Right lung (tissue), 10 donors: ENCODE measurements around the gene RGL2. TPM values are rescaled to one million over a fixed set of nuclear protein-coding genes. Genes with fewer than 3 reads are reported as not detected.
"Not testable (repeated sequence)": the region's sequence is repeated elsewhere in the genome, so short reads cannot be mapped to it uniquely, and the experiment has no call there.

Source experiments
- DNase-seq, 2 donors: peaks; one replicate each; pipeline ENCODE4 v3.0.0-alpha.2; 2013
- long read RNA-seq, 8 donors: transcript quantifications; one replicate each; lab custom pipeline, GENCODE V29; 2026
- polyA plus RNA-seq, 5 donors: library from polyadenylated mRNA; unstranded; fragments of 120-200 nt; gene quantifications; one replicate each; pipeline versions ENCODE4 v1.2.1 to v1.2.3, GENCODE V29; 2013; ENCODE audit warnings: inconsistent platforms in 1 of 5, low replicate concordance in 1 of 5; ENCODE audit not compliant: insufficient read length in 5 of 5, insufficient read depth in 1 of 5

The RGL2 gene, protein sequence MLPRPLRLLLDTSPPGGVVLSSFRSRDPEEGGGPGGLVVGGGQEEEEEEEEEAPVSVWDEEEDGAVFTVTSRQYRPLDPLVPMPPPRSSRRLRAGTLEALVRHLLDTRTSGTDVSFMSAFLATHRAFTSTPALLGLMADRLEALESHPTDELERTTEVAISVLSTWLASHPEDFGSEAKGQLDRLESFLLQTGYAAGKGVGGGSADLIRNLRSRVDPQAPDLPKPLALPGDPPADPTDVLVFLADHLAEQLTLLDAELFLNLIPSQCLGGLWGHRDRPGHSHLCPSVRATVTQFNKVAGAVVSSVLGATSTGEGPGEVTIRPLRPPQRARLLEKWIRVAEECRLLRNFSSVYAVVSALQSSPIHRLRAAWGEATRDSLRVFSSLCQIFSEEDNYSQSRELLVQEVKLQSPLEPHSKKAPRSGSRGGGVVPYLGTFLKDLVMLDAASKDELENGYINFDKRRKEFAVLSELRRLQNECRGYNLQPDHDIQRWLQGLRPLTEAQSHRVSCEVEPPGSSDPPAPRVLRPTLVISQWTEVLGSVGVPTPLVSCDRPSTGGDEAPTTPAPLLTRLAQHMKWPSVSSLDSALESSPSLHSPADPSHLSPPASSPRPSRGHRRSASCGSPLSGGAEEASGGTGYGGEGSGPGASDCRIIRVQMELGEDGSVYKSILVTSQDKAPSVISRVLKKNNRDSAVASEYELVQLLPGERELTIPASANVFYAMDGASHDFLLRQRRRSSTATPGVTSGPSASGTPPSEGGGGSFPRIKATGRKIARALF
- 100 to 1,000 TPM; 123 to 169 (median 149) TPM for polyA plus RNA-seq
- long read RNA-seq, donor 1, partial matches to known transcripts = 0 of 6 reads
- long read RNA-seq, donor 1, other reads (novel, unspliced or antisense) = 0 of 6 reads
- long read RNA-seq, donor 2, transcript RGL2-247 (18 exons, 3,278 nt) = major isoform, 5 of 7 reads
- long read RNA-seq, donor 2, partial matches to known transcripts = 0 of 7 reads
- long read RNA-seq, donor 2, other reads (novel, unspliced or antisense) = 0 of 7 reads
- long read RNA-seq, donor 3, partial matches to known transcripts = 29 of 33 reads
- long read RNA-seq, donor 3, other reads (novel, unspliced or antisense) = 0 of 33 reads
- long read RNA-seq, donor 4, partial matches to known transcripts = 5 of 9 reads
- long read RNA-seq, donor 4, other reads (novel, unspliced or antisense) = 0 of 9 reads
- long read RNA-seq, donor 5, partial matches to known transcripts = 6 of 9 reads
- long read RNA-seq, donor 5, other reads (novel, unspliced or antisense) = 0 of 9 reads
- long read RNA-seq, donor 6, transcript RGL2-247 (18 exons, 3,278 nt) = major isoform, 7 of 11 reads
- long read RNA-seq, donor 6, partial matches to known transcripts = 0 of 11 reads
- long read RNA-seq, donor 6, other reads (novel, unspliced or antisense) = 0 of 11 reads
- long read RNA-seq, donor 7, transcript RGL2-247 (18 exons, 3,278 nt) = major isoform, 8 of 10 reads
- long read RNA-seq, donor 7, partial matches to known transcripts = 0 of 10 reads
- long read RNA-seq, donor 7, other reads (novel, unspliced or antisense) = 0 of 10 reads
- long read RNA-seq, donor 8, partial matches to known transcripts = 0 of 1 reads
- long read RNA-seq, donor 8, other reads (novel, unspliced or antisense) = 0 of 1 reads

DNA sequence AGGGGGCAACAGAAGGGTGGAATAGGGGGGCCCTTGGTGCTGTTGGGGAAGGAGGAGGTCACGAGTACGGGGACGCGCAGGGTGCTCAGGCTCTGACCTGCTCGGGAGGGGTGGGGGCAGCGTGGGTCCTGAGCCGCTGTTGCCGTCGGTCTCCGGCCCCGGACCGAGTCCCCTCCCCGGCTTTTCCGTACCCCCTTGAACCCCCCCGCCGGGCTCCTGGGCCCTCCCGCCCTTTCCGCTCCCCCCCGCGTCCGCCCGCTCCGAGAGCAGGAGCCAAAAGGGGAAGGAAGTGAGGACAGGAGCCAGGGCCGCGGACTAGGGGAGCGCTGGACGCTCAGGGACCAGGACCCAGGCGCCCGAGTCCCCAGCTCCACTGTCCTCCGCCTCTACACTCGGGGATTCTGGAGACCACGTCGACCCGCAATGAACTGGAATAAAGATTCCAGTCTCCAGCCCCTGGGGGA, at the start of gene RGL2:
RGL2 (minus strand) TSS at position 170 of the 464 bp plus-strand sequence. CDS start 332 bp downstream, outside the sequence.
- peak; percentile 78 to 79 for DNase-seq

DNA sequence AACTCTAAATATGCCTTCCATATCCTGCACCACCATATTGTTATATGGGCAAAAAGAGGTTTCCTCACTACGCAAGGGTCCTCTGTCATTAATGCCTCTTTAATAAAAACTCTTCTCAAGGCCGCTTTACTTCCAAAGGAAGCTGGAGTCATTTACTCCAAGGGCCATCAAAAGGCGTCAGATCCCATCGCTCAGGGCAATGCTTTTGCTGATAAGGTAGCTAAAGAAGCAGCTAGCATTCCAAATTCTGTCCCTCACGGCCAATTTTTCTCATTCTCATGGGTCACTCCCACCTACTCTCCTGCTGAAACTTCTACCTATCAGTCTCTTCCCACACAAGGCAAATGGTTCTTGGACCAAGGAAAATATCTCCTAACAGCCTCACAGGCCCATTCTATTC, 49.1 kb upstream of the RGL2 start:
- no peak for DNase-seq

DNA sequence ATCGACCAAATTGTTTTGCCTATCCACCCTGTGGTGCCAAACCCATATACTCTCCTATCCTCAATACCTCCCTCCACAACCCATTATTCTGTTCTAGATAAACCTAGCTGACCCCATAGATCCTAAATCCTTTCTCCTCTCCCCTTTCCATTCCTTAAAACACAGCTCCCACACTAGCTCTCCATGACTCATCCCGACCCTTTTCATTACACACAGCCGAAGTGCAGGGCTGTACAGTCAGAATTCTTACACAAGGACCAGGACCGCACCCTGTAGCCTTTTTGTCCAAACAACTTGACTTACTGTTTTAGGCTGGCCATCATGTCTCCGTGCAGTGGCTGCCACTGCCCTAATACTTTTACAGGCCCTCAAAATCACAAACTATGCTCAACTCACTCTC, 48.2 kb upstream of the RGL2 start:
- DNase-seq = not testable (repeated sequence)

DNA sequence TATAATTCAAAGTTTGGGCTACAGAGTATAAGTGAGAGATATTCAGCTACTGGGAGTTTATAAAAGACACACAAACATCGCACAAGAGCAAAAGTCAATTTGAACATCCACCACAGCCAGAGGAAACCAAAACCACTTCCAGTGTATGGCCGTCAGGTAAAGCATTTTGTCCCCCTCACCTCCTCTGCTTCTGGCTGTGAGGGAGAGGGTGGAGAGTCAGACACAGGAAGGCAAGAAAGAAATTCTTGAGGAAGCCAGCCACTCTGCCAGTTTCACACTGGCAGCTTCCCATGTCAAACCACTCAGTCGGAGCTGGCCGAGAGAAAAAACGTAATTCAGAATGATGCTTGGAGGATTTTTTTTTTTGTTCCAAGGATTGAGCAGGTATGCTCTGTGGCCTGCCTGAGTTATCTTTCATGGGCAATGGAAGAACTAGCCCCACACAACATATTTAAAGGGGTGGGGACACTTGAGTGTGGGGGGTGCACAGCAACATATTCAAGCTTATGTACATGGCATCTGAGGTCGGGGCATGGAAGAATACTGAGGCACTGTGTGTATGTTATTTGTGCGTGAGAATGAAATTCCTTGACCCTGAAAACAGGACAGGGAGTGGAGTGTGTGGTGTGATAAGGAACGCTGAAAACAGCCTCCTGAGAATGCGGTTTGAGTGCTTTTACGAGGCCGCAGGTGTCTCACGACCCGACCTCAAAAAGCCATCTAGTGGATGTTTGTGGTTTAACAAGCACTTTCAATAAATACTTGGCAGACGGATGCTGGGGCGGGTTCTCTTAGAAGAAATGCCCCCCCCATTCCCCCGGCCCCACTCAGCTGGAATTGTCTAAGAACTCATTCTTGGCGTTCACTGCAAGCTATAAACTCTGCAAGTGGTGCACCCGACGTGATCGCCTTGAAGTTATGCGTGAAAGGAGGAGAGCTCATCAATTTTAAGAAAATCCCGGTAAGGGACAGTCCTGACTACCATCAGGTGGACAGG, 46.3 kb upstream of the RGL2 start:
- DNase-seq = peak; percentile 68

DNA sequence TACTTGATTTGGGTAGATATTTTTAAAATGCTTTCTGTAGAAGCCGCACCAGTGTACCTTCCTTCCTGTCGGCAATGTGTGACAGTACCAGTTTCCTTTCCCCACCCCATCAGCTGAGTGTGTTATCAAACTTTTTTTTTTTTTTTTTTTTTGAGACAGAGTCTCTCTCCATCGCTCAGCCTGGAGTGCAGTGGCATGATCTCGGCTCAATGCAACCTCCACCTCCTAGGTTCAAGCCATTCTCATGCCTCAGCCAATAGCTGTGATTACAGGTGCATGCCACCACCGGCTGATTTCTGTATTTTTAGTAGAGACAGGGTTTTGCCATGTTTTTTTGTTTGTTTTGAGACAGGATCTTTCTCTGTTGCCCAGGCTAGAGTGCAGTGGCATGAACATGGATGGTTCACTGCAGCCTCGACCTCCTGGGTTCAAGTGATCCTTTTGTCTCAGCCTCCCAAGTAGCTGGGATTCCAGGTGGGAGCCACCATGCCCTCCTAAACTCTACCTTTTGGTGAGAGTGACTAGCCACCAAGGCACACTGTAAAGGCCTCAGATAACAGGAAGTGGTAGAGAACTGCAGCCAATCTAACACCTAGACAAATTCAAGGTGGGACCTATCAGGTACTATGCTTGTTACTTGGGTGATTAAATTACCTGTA, 45.3 kb upstream of the RGL2 start:
- no peak for DNase-seq

DNA sequence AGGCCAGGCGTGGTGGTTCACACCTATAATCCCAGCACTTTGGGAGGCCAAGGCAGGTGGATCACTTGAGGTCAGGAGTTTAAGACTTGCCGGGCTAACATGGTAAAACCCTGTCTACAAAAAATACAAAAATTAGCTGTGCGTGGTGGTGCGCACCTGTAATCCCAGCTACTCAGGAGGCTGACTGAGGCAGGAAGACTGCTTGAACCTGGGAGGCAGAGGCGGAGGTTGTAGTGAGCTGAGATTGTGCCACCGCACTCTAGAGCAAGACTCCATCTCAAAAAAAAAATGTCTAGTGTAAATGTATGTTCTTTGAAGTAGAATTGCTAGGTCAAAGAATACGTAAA, 44.8 kb upstream of the RGL2 start:
- DNase-seq = not testable (repeated sequence)

DNA sequence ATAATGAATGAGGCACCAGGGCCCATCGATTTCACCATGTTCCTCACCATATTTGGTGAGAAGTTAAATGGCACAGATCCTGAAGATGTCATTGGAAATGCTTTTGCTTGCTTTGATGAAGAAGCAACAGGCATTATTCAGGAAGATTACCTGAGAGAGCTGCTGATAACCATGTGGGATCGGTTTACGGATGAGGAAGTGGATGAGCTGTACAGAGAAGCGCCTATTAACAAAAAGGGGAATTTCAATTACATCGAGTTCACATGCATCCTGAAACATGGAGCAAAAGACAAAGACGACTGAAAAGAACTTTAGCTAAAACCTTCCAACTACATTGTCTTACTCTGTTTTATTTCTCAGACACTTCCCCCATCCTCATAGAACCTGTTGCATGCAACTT, 40.5 kb upstream of the RGL2 start:
- DNase-seq = no peak

DNA sequence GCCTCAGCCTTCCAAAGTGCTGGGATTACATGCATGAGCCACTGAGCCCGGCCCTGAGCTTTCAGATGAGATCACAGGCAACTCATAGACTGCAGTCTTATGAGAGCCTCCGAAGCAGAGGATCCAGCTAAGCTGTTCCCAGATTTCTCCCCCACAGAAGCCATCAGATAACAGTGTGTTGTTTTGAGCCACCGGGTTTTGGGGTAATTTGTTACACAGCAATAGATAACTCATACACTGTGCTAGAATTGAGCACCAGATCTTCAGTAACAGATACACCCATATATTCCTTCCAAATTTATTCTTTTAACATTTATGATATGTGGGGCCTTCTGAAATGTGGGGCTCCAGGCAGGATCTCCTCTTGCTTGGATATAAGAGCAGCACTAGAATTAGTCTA, 37.8 kb upstream of the RGL2 start:
- DNase-seq = no peak

DNA sequence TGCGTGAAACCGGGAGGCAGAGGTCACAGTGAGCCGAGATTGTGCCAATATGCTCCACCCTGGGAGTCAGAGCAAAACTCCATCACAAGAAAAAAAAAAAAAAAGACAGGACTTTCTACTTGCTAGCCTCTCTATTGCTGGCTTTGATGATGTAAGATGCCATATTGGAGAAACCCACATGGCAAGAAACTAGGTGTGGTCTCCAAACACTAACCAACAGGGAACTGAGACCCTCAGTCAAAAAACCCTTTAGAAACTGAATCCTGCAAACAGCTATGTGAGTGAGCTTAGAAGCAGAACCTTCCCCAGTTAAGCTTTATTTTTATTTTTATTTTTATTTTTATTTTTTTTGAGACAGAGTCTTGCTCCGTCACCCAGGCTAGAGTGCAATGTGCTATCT, 37.2 kb upstream of the RGL2 start:
- no peak for DNase-seq

DNA sequence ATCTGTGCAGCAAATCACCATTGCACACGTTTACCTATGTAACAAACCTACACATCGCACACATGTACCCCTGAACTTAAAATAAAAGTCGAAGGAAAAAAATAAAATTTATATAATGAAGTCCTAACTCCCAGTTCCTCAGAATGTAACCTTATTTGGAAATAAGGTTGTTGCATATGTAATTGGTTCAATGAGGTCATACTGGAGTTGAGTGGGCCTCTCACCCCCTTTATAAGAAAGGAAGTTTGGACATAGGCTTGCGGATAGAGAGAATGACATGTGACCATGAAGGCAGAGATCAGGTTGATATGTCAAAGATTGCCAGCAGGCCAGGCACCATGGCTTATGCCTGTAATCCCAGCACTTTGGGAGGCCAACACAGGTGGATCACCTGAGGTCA, 34.9 kb upstream of the RGL2 start:
- DNase-seq = no peak

DNA sequence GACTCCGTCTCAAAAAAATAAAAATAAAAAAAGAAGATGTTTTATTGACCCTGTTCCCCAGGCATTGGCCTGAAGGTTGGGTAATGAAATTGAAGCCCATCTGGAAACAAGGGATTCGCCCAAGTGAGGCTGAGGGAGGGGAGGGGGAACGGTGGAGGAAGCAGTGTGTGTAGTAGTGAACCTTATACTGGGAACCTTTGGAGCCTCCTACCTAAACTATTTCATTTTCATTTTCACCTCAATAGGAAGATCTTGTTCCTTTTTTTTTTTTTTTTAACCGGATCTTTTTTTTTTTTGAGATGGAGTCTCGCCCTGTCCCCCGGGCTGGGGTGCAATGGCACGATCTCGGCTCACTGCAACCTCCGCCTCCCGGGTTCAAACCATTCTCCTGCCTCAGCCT, 32.0 kb upstream of the RGL2 start:
- no peak for DNase-seq

DNA sequence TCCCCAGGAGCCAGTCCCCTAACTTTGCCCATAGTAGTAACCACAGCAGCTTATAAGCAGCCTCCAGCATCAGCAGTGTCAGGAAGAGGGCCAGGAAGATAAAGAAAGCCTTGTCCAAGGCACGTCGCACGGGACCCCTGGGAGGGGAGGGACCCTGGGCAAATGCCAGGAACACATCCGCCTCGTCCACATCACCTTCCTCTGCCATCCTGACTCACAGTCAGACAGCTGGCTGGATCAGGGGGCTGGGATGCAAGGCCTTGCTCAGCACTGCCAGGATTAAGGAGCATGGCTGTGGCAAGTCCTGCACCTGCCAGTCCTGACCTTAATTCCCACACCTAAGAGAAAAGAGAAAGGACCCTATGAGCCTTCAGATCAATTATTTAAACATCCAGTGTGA, 30.3 kb upstream of the RGL2 start:
- no peak for DNase-seq

DNA sequence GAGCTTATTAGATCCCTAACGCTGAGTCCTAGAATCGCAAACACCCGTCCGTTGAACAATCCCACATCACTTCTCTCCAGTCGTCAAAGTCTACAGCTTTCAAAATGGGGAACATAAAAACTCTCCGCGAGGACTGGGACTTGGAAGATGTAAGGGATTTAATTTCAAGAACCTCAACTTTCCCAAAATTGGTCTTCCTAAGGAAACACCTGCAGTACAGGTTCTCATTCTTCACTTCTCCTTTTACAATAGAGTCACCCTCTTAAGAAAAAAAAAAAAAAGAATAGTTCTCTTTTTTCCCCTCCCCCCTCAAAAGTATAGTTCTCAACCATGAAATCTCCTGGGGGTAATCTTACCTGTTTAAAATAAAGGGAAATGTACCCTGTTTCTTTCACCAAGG, 25.4 kb upstream of the RGL2 start:
- DNase-seq = no peak

DNA sequence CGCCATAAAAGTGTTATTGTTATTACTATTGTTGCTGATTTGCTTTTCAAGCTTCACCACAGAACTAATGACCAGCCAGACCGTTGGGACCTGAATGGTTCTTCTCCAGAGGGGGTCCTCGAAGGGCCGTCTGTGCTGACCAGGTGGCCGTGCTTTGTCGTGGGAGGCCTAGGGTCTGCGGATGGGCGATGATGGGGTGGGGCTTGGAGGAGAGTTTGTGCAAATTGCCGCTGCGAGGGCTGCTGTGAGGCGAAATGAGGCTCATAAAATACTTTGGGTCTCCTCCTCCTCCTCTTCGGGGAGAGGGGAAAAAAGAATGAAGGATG, 24.8 kb upstream of the RGL2 start:
- no peak for DNase-seq

DNA sequence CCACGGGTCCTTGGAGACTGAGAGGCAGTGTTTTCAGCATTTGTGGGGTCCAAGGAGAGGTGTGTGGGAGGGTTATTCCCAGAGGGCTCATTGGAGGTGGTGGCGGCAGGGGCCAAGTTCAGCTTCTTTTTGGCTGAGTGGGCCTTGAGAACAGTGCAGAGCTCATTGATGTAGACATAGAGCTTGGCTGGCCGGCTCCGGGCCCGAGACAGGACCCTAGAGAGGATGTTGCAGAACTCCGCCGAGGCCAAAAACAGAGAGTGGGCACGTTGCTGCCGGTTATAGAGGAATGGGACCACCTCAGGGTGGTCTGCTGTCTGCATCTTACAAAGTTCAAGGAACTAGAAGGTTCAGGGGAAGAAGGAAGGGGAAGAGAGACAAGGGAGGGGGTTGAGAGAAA, 22.5 kb upstream of the RGL2 start:
- no peak for DNase-seq

DNA sequence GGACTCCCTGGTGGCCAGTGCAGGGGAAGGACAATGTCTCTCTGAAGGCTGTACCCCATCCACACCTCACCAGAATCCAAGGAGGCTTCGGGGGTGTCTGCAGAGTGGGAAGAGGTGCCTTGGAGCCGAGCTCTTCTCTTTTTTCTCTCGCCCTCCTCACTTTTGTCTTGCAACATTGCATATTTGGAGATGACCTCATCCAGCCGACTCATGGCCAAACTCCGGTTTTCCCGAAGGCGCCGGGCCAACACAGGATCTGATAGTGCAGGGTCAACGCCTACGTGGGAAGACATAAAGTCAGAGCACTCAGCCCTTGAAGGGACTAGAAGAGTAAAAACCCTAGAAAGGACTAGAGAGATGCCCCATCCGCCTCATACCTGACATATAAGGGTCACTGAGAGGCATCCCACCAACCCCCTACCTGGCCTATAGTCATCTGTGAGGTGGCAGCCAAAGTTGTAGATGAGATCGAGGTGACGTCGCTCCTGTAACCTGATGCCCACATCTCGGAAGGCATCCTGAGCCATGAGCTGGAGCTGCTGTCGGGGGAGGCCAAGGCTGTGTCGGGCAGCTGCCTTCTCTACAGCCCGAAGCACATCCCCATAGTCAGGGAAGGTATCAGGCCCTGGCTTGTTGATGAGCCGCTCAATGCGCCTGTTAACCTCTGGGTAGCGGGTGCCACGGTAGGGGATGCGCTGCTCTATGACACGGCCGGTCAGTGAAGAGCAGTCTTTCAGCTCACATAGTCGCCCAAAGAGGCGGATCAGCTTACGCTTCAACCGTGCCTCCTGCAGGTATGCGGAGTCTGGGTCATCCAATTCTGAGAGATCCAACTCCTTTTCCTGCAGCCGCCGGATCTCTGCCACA, 21.8 kb upstream of the RGL2 start:
- no peak for DNase-seq

DNA sequence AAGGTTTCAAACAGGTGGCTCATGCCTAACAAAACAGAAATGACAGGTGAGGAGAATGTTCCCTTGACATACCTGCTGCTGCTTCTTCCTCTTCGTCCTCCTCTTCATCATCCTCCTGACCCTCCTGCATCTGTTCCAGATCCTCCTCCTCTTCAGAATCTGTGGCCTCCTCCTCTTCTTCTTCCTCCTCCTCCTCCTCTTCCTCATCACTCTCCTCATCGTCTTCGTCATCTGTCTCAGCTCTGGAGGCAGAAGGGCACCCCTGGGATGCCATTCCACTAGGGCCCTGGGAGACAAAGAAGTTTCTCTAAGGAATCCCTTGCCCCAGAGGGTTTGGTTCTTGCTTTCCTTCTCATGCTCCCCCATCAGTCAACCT, 21.2 kb upstream of the RGL2 start:
- no peak for DNase-seq

DNA sequence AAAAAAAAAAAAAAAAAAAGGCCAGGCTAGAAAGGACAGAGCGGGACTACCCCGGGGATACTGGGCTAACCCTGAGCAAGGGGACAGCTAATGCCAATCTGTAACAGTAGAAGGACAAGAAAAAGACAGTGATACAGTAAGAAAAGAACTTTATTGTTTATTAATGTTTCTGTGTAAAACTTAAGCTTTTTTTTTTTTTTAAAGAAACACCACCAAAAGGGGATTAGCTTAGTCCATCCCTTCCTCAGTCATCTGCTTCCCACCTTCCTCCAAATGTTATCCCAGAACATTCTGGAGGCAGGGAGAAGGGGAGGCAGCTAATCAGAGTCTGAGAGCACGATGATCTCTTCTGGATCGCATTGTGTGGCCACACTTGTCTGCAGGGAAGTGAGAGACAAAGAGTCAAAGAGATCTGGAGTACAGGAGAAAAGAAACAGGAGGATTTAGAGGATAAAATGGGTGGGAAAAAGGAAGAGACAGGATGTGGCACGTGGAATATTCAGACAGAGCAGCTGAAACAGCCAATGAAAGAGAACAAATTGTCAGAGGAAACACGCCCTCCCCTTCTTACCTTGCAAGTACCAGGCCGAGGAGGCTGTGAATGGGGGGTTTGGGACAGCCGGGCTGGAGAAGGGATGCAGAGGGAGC, 19.8 kb upstream of the RGL2 start:
- DNase-seq = no peak
